LNCaP clone FGC (cell line): Measurements from ENCODE around the gene ZNF433.
A peak's percentile ranks its signal among the peaks of the same experiment; 100 is the strongest.
"Not testable (repeated sequence)": the region's sequence is repeated elsewhere in the genome, so short reads cannot be mapped to it uniquely, and the experiment has no call there.

Experiments
- DNase-seq: peaks from one replicate; pipeline ENCODE4 v3.0.0-alpha.2; 2011; ENCODE audit warnings: low read depth
- H3K4me3 ChIP-seq: 2 replicates; pipeline ENCODE4 v1.5.1; 2011; ENCODE audit warnings: mild to moderate bottlenecking, low read depth, low read length, control low read depth
- TF ChIP-seq, protein P1 (sequence below): IDR thresholded peaks from 2 replicates; pipeline ENCODE4 v1.5.1; 2012; ENCODE audit warnings: mild to moderate bottlenecking; ENCODE audit not compliant: control insufficient read depth, insufficient read depth; ENCODE audit errors: extremely low read depth

The ZNF433 gene

DNA sequence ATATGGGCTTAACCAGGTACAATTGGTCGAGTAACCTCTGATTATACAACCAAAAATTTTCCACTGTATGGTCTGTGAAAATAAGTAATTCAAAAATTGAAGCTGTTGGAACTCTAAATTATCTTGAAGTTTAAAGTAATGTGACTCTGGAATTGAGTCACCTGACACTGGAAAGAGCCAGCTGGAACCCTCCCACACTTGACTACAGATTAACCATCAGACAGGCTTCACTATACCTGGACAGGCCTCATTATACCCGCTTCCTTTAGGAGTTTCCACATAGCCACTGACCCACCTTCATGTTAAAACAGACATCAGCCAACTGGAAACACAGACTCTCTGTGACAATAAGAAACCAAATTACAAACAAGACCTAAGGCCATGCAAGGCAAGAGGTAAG, 1.3 kb downstream of the ZNF433 start:
- TF ChIP-seq, protein P1, sequence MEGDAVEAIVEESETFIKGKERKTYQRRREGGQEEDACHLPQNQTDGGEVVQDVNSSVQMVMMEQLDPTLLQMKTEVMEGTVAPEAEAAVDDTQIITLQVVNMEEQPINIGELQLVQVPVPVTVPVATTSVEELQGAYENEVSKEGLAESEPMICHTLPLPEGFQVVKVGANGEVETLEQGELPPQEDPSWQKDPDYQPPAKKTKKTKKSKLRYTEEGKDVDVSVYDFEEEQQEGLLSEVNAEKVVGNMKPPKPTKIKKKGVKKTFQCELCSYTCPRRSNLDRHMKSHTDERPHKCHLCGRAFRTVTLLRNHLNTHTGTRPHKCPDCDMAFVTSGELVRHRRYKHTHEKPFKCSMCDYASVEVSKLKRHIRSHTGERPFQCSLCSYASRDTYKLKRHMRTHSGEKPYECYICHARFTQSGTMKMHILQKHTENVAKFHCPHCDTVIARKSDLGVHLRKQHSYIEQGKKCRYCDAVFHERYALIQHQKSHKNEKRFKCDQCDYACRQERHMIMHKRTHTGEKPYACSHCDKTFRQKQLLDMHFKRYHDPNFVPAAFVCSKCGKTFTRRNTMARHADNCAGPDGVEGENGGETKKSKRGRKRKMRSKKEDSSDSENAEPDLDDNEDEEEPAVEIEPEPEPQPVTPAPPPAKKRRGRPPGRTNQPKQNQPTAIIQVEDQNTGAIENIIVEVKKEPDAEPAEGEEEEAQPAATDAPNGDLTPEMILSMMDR: no peak
- H3K4me3 ChIP-seq: peak overlapping the region; percentile 90
- DNase-seq: peak; percentile 10

DNA sequence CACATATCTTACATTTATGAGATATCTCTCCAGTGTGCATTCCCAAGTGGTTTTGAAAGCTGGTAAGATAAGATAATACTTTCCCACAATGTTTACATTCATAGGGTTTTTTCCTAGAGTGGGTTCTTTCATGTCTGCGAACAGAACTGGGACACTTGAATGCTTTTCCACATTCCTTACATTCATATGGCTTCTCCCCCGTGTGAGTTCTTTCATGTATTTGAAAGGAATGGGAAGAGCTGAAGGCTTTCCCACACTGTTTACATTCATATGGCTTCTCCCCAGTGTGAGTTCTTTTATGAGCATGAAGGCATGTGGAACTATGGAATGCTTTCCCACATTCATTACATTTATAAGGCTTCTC, 19.7 kb downstream of the ZNF433 start:
- TF ChIP-seq, protein P1: no peak
- no peak overlapping the region for H3K4me3 ChIP-seq
- no peak for DNase-seq

DNA sequence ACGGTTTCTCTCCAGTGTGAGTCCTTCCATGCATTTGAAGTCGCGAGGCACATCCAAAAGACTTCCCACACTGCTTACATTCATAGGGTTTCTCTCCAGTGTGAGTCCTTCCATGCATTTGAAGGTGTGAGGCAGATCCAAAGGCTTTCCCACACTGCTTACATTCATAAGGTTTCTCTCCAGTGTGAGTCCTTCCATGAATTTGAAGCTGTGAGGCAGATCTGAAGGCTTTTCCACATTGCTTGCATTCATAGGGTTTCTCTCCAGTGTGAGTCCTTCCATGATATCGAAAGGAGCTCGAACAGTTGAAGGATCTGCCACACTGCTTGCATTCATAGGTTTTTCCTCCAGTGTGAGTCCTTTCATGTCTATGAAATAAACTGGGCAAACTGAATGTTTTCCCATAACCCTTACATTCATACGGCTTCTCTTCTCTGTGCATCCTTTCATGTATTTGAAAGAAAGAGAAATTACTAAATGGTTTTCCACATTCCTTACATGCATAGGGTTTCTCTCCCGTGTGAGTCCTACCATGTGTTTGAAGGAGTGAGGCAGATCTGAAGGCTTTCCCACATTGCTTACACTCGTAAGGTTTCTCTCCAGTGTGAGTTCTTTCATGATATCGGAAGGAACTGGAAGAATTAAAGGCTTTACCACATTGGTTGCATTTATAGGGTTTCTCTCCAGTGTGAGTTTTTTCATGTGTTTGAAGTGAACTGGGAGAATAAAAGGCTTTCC, 20.3 kb downstream of the ZNF433 start:
- H3K4me3 ChIP-seq: no peak overlapping the region
- TF ChIP-seq, protein P1: no peak
- no peak for DNase-seq

DNA sequence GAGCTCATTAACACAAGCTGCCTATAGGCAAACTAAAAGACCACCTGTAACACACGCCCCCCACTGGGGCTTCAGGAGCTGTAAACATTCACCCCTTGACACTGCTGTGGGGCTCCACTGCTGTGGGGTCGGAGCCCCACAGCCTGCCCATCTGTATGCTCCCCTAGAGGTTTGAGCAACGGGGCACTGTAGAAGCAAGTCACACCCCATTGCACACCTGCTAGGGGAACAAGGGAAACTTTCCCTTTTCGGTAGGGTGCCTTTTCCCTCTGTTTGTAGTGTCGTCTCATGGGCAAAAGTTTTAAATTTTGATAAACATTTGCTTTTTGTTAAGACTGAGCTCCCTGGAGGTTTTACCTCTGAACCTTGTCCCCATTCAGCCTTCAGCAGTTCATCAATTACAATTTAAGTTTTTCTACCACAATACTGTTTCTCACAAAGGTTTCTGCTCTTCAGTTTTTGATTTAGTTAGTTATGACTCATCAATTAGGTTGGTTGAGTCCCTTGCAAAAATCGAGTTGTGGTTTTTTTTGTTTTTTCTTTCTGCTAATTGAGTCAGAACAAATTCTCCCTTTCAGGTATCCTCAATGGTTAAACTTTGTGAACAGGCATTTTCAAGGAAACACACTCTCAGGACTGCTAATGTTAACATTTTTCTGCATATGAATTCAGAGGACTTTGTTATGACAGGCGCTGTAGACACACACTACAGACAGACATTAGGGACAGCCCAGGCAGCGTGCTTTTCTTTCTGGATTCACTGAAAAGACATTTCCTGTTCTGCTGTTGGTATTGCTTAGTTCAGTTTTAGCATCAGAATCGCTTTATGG, 35.1 kb downstream of the ZNF433 start:
- TF ChIP-seq, protein P1: no peak
- no peak overlapping the region for H3K4me3 ChIP-seq
- DNase-seq: no peak

DNA sequence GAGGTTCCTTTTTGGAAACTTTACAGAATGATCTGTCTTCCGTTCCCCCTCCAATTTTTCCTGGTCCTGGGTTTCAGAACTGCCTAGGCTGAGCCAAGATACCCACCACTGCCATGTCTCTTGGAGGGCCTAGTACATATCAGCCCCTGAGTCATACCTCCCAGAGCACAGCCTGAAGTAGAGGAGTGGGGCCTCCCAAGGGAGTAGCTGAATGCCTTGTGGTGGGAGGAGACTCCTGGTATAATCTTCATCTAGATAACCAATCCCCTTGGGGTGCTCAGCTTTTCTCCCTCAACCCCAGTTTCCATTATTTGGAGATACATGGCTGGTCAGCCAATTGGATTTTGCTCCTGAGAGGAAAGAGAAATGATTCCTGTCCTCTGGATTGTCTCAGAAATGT, 40.3 kb downstream of the ZNF433 start:
- TF ChIP-seq, protein P1: no peak
- DNase-seq: no peak

DNA sequence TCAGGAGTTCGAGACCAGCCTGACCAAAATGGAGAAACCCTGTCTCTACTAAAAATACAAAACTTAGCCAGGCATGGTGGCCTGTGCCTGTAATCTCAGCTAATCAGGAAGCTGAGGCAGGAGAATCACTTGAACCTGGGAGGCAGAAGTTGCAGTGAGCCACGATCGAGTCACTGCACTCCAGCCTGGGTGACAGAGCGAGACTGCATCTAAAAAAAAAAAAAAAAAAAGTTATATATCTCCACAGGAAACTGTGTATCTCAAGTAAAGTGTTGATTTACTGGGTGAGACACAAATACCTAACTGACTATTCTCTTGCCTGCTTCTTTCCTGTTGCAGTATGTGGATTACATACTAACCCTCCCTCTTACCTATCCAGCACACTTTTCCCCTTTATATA, 43.6 kb downstream of the ZNF433 start:
- not testable (repeated sequence) for DNase-seq, H3K4me3 ChIP-seq

More for the DNA sequence above, 40.3 kb downstream of the ZNF433 start:
- no peak overlapping the region for H3K4me3 ChIP-seq

DNA sequence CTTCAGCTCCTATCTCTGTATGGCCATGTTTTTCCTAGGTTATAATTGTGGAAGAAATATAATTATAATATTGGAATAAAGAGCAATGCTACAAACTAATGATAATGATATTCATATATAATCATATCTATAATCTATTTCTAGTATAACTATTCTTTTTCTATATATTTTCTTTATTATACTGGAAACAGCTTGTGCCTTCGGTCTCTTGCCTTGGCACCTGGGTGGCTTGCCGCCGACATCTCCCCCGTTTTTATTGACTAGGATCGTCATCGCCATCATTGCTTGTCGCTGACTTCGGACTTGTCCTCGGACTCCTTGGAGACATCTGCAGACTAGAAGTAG, 46.4 kb downstream of the ZNF433 start:
- TF ChIP-seq, protein P1: no peak
- DNase-seq: no peak
- peak overlapping the region; percentile 88 for H3K4me3 ChIP-seq
